Activated CD8-positive, alpha-beta memory T cell treated with anti-CD3 and anti-CD28 coated beads, Interleukin-2, amount 50 U/mL, for 48 hours (primary cell): ENCODE data around the gene FIS1.
A peak's percentile ranks its signal among the peaks of the same experiment; 100 is the strongest.
"Not testable (repeated sequence)": the region's sequence is repeated elsewhere in the genome, so short reads cannot be mapped to it uniquely, and the experiment has no call there.

Experiments
- DNase-seq: peaks from one replicate; pipeline ENCODE4 v3.0.0-alpha.2; 2020

Gene FIS1

DNA sequence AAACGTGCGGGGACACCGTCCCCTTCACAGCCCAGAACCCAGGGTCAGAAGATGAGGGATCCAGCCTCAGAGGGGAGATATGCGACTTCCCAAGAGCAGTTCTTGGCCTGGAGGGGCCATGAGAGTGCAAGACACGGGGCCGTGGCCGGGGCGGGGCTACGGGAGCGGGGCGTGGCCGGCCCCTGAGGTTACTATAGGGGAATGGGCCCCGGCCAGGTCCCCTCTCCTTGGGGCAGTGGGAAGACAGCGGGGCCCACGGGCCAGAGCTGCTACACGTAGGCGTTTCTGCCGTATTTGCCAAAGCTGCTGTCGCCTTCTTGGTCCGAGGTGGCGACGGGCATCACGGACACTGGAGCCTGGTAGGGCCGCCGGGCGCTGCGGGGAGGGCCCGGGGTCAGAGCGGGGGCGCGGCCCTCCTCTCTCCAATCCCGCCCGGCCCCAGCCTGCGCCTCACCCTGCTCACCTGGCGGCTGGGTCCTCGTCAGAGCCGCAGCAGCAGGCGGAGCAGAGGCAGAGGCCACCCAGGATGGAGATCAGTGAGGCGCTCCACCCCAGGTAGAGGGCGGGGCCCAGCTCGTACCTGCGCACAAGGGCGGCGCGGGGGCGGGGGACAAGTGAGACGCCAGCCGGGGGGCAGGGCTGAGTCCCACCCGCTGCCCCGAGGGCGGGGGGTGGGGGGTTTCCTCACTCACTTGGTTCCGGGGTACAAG, 12.6 kb downstream of the FIS1 start:
- DNase-seq, result no peak

DNA sequence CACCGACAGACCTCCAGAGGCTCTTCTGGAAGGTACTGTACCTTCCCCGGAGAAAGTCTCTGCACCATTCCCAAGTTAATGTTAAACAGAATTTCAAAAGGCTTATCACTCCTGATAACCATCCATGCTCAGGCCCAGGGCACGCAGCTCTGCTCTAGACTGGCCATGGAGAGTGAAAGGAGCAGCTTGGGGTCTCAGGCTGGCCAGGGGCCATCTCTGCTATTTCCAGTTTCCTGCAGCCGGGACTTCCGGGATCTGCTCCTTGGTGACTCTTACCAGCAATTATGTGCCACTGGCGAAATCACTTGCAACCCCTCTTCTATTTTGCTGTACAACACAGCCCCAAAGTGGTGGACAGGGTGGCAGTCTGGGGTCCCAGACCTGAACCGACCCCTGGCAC, 13.2 kb downstream of the FIS1 start:
- no peak for DNase-seq

DNA sequence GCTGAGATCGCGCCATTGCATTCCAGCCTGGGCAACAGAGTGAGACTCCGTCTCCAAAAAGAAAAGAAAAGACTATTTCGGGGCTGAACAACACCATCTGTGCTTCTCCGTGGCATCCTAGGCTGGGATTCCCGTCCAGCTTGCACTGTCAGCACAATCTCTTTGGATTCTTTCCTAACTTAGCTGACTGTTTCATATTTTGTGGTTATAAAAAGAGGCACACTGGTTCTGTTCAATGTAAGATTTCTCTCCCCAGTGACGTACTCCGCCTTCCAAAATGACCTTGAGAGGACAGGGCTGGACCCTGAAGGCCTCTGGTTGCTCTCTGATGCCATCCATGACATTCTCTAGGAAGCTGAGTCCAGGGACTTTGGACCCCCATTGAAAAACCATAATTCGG, 18.2 kb downstream of the FIS1 start:
- DNase-seq, result no peak

DNA sequence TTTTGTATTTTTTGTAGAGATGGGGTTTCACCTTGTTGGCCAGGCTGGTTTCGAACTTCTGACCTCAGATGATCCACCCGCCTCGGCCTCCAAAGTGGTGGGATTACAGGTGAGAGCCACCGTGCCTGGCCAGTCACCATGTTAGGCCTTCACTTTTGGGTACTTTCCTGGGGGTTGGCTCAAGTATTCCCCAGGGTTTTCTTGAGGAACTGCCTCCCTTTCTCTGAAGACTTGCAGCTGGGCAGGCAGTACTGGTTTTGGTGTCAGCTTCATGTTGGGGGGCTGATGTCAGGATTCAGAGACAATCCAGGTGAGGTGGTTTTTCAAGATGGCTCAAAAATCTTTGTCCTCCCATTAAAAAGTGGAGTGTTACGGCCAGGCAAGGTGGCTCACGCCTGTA, 19.2 kb downstream of the FIS1 start:
- no peak for DNase-seq

DNA sequence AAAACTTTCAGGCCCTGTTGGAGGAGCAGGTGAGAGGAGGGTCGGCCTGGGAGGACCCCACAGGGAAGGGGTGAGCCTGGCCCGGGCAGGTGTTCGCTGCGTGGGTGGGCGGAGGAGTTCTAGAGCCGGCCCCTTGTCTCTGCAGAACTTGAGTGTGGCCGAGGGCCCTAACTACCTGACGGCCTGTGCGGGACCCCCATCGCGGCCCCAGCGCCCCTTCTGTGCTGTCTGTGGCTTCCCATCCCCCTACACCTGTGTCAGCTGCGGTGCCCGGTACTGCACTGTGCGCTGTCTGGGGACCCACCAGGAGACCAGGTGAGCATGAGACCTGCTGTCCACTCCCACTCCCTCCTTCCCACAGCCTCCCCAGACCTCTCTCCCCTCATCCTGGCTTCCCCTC, 21.4 kb downstream of the FIS1 start:
- no peak for DNase-seq

DNA sequence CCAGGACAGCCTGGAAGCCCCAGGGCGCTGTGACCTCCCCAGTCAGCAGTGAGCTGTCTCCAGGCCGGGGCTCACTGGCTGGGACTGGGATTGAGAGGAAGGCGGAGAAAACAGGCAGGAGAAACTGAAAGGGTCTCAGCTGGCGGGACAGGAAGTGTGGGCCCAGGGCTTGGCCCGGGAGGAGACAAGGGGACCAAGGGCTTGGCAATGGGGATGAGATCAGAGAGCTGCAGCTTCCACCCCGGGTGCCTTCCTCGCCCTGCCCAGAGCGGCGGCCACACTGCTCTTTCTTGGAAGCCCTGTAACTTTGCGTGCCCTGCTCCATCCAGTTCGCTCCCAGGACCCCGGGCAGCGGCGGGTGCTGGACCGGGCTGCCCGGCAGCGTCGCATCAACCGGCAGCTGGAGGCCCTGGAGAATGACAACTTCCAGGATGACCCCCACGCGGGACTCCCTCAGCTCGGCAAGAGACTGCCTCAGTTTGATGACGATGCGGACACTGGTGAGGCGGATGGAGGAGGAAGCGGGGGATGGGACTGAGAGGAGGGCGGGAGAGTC, 22.5 kb downstream of the FIS1 start:
- no peak for DNase-seq

DNA sequence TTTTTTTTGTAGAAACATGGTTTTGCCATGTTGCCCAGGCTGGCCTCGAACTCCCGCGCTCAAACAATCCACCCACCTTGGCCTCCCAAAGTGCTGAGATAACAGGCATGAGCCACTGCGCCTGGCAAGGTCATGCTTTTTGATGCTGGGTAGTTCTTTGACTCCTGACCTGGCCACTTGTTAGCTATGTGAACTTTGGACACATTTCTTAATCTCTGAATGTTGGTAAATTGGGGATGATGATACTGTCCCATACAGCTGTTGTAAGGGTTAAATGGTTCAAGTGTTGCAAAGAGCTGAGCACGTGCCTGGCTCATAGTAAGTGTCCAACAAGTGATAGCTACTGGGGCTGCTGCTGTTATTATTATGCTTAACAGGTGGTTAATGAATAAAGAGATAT, 24.6 kb downstream of the FIS1 start:
- no peak for DNase-seq

DNA sequence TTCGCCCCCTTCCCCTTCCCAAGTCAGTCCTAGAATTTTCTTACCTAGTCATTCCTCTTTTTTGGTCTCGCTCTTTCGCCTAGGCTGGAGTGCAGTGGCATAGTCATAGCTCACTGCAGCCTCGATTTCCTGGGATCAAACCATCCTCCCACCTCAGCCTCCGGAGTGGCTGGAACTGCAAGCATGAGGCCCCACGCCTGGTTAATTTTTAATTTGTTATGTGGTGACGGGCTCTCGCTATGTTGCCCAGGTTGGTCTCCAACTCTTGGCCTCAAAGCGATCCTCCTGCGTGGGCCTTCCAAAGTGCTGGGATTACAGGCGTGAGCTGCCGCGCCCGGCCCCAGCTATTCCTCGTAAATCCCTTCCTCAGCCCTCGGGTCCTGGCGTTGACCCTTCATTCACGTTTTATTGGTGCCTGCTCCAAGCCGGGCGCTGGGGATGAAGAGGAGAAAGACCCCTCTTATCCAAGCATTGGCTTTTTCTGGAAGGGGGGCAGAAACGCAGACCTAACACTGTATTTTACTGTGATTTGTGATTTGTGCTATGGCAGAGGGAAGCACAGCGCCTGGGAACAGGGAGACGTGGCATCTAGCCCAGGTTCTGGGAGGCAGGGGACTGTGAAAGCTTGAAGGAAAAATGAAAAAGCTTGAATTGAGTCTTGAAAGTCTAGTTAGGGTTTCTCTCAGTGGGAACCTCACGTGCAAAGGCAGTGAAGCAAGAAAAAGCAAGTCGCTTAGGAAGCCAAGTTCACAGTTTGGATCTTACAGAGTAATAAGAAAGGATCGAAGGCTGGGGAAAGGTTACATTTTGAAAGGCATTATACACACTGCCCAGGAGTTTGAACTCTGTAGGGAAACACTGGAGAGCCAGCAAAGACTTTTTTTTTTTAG, 26.4 kb downstream of the FIS1 start:
- no peak for DNase-seq

DNA sequence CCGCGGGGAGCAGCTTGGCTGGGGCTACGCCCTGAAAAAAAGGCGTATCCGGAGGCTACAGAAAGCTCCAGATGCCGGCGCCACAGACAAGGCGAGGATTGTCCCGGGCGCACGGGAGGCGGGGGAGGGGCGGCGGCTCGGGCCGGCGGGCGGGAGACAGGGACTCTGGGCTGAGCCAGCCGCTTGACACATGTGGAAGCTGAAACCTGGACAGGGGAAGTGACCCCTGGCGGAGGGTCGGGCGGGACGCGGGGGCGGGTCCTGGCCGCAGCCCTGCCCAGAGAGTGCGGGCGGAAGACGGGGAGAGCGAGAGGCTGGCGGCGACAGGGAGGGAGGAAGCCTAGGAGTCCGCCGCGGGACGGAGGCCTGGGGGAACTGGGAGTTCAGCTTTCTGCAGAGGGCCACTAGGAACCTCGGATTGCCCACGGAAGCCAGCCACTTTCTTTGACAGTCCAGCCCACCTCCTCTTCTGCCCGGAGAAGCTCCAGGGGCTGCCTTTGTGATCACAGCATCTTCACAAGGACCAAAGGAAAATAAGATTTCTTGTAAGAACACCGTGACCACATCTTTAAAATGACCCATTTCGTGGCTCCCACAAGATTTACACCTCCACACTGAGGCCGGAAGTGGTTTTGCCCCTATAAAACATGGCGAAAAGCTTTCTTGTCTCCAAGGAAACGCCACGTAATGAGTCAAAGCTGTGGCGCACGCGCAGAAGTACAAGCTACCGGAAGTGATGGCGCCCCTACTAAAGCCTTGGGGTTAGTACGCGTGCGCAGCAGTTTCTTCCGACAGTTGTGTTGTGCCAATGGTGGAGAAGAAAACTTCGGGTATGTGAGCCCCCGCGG, 27.3 kb downstream of the FIS1 start, which contains the start of the genes PLOD3 and ZNHIT1:
PLOD3 (minus strand) TSS at position 194 of the 848 bp plus-strand sequence. CDS start 307 bp downstream, outside the sequence.
ZNHIT1 (plus strand) TSS at position 778 of the 848 bp plus-strand sequence; CDS start at position 809, 31 bp downstream.
- DNase-seq, result peak; percentile 95

DNA sequence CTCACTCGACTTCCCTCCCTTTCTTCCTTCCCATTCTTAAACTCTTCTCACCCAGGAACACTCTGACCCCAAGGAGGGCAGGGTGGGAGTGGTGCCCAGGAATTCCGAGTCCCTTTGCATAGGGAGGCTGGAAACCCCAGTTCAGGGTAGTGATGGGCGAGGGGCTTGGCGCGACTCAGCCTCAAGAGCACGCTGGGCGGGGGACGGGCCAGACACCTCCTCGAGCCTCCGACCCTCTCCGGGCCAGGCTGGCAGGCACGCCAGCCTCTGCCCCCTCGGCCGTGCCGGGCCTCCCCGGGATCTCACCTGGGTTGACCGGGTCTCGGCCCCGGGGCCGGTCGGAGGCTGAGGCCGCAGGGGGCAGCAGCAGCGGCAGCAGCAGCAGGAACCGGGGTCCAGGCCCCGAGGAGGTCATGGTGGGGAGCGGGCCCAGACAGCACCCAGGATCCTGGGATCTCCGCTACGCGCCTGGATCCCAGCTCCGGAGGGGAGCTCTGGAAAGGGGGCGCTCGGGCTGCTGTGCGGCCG, 28.0 kb downstream of the FIS1 start:
- DNase-seq, result no peak

DNA sequence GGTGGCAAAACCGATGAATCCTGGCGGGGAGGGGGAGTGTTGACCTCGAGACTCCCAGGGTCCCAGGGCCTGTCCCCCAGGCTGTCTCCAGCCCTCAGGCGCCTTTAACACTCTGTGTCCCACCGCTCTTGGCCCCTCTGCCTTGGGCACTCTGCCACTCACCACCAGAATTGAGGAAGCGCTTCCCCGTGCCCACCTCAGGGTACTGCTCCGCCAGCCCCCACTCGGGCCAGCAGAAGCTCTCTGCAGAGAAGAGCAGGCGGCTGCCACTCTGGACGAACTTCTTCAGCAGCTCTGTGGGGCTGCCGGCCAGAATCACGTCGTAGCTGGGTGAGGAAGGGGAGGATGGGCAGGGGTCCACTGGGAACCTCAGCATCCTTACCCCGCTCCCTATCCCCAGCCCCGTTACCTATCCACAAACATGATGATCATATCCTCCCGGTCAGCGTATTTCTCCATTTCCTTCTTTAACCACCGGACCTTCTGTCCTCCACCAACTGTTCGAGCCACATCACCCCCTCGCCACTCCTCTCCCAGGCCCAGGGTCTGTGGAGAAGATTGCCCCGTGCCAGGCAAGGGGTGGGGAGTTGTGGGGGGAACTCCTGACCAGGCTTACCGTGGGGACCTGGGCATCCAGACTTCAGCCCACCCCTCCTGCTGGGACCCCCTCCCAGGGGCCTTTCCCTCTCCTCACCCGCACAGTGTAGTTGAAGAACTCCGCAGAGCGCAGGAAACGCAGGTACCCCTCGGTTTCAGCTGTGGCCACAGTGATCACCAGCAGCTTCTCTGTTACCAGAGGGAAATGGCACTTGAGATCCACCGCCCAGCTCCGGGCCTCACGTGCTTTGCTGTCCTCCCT, 28.7 kb downstream of the FIS1 start:
- DNase-seq, result no peak

DNA sequence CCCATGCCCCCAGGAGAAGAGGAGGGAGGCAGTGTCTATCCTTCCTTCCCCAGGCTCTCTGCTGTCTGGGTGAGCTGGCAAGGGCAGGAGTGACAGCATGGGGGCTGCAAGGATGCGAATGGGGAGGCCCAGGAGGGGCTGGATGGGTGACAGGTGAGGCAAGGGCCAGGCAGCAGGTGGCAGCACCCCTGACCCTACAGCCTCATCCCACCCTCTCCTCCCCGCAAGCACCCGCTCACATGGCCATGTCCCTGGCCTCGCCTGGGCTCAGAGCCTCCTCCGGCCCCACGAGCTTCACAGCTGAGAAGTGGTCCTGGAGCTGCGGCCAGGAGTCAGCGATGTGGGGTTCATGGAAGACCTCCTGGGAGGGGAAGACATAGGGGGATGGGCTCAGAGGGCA, 32.9 kb downstream of the FIS1 start:
- DNase-seq, result no peak

DNA sequence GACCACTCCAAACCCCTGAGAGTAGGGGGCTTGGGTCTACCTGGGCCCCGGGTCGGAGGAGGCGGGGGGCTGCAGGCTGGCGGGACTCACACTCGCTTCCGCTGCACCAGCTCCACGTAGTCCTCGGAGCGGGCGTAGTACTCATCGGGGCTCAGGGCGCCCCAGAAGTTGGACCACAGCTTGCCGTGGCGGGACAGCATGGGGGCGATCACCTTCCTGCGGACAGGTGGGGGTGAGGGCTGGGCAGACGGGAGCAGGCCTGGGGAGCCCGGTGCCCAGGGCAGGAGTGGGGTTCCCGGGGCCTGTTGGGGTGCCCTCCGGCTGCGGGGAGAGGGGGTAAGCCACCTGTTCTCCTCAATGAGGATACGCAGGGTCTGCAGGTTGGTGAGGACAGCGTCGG, 33.4 kb downstream of the FIS1 start:
- no peak for DNase-seq

DNA sequence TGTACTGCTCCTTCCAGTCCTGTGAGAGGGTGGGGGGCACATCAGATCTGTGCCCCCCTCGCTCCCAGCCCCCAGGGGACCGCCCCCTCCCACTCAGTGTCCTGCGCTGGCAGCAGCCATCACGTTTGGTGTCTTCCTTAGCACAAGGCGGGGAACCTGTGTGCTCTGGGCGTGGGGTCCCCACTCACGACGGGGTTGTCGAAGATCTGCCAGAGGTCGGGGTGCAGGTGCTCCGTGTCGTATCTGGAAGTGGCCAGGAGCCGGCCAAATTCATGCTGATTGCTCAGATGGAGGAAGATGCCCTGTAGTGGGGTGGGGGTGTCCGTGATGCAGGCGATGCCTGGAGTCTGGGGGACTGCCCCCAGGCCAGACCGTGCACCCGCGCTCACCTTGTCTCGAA, 34.7 kb downstream of the FIS1 start:
- DNase-seq, result no peak

DNA sequence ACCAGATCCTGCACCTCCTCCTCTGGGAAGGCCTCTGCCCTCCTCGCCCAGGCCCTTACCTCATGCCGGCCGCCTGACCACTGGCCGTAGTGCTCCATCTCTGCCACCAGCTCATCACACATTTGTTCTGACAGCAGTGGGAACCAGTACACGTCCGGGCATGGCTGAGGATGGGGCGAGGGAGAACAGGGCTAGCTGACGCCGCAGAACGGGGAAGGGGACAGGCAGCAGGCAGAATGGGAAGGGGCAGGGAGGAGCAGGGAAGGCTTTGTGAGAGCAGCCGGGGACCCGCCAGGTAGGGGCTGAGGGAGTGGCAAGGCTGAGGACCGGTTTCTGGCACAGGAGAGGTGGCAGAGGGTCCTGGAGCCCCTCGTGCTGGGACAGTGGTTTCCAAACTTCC, 36.1 kb downstream of the FIS1 start:
- DNase-seq, result no peak

DNA sequence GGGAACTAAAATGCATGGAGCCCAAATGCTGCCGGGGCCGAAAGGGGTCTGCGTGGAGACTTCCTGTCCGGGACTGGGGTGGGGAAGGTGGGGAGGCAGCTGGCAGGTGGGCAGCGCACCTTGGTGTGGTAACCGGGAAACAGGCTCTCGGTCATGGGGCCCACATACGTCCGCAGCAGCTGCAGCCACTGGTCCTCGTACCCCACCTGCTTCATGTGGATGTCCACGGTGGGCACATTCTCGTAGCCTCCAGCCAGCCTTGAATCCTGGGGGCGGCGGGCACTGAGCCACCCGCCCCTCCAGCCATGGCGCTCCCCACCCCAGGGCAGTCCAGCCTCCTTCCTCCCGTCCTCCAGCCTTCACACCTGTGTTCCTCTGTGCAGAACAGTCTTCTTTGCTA, 37.4 kb downstream of the FIS1 start:
- no peak for DNase-seq

DNA sequence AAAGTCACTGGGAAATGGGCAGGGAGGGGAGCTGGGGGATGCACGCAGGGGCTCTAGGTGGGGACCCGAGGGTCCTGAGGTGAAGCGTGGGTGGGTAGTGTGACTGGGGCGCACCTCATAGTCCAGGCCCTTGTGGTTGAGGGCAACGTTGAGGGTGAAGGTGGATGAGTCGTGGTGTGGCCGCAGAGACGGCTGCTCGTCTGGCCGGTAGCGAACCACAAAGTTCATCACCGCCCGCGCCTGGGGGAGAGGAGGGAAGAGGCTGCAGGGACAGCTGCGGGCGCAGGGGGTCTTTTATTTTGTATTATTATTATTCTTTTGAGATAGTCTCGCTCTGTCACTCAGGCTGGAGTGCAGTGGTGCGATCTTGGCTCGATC, 38.2 kb downstream of the FIS1 start:
- DNase-seq, result no peak

DNA sequence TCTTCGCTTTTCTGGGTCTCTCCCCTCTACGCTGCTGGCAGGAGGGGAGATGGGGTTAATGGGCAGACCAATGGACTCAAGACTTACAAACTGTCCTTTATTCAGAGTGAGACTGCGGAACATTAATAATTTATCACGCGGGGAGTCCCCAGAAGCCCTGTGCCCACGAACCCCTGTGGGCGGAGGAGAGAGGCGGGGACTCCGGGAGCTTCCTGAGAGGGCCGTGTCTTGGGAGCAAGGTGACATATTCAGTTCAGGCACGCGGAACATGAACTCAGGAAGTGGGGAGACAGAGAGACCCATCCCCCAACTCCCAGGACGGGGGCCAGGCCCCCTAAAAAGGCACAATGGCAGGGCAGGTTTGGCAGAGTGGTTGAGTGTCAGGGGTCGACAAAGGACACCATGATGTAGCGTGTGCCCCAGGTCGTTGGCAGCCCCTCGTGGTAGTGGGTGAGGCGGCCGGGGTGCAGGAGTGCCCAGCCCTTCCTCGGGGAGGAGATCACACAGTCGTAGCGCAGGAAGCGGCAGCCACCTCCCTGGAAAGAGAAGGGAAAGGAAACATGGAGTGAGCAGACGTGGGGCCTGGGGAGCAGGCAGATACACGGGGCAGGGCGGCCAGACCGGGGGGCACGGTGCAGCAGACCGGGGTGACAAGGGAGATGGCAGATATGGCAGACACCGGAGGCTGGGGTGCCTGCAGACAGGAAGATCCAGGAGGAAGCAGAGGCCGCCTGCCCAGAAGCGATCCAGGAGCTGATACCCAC, 38.8 kb downstream of the FIS1 start:
- no peak for DNase-seq

DNA sequence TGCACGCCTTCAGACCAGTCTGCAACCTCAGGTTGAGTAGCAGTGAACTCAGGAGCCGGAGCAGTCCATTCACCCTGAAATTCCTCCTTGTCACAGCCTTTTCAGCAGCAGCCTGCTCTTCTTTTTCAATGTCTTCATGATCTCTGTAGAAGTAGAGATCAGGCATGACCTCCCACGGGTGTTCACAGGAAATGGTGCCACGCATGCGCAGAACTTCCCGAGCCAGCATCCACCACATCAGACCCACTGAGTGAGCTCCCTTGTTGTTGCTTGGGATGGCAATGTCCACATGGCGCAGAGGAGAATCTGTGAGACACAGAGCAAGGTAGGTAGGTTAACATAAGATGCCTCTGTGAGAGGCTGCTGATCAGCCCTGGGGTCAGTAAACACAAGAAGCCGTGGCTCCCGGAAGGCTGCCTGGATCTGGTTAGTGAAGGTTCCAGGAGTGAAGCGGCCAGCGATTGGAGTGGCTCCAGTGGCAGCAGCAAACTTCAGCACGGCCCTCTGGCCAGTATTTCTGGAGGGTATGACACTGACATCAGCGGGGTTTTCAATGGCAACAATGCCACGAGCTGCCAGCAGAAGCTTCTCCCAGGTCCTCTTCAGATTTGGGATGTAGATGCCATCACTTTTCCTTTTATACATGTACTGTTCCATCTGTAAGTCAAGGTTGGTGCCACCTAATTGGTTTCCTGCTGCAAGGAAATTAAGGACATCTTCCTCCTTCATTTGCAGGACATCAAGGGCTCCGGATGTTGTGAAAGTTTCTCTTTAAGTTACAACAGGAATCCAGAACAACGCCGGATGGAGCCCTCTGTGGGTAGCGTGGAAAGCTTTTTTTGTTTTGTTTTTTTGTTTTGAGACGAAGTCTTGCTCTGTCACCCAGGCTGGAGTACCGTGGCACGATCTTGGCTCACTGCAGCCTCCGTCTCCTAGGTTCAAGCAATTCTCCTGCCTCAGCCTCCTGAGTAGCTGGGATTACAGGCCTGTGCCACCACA, 40.8 kb downstream of the FIS1 start:
- not testable (repeated sequence) for DNase-seq

DNA sequence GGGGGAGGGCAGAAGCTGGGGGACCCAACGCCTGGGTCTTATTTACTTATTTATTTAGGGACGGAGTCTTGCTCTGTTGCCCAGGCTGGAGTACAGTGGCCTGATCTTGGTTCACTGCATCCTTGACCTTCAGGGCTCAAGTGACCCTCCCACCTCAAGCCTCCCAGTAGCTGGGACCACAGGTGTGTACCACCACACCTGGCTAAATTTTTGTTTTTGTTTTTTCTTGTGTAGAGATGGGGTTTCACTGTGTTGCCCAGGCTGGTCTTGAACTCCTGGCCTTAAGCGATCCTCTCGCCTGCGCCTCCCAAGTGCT, 42.3 kb downstream of the FIS1 start:
- no peak for DNase-seq
